Astrocyte of the cerebellum (primary cell): ENCODE results near the gene SYTL4.

ENCODE experiments used
- DNase-seq: peaks from one replicate; pipeline ENCODE4 v3.0.0-alpha.2; 2011; ENCODE audit warnings: low read depth
- H3K4me3 ChIP-seq: 2 replicates; pipeline ENCODE4 v1.5.1; 2011; ENCODE audit warnings: mild to moderate bottlenecking, low read depth, low read length, moderate library complexity
- in situ Hi-C: cut with HindIII; loops from 2 replicates; pipeline ENCODE4 v1.10.0; 2017; ENCODE audit warnings: low sequenced_read_pairs
- TF ChIP-seq, protein P1 (sequence below): IDR thresholded peaks from 2 replicates; pipeline ENCODE4 v1.5.1; 2012; ENCODE audit warnings: low read length, low read depth, moderate library complexity, mild to moderate bottlenecking; ENCODE audit errors: missing control alignments

SYTL4 gene

DNA sequence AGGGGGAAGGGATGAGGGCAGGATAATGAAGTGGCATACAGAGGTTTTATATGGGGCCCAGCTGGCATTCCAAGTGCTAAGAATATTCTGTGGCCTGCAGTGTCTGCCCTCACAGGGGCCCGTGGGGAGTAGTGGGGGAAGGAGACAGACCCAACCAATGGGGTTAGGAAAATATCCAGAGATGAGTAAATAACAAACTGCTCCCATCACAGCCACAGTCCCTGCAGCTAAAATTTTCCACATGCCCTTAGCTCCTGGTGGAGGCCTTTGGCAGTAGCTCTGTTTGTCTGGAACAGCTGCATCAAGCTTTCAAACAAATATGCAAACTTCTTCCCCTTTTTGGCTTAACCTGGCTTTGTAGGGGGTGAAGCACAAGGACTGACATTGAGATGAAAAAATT is 84.8 kb downstream of the SYTL4 start:
- in situ Hi-C loops = no loop called here
- TF ChIP-seq, protein P1, sequence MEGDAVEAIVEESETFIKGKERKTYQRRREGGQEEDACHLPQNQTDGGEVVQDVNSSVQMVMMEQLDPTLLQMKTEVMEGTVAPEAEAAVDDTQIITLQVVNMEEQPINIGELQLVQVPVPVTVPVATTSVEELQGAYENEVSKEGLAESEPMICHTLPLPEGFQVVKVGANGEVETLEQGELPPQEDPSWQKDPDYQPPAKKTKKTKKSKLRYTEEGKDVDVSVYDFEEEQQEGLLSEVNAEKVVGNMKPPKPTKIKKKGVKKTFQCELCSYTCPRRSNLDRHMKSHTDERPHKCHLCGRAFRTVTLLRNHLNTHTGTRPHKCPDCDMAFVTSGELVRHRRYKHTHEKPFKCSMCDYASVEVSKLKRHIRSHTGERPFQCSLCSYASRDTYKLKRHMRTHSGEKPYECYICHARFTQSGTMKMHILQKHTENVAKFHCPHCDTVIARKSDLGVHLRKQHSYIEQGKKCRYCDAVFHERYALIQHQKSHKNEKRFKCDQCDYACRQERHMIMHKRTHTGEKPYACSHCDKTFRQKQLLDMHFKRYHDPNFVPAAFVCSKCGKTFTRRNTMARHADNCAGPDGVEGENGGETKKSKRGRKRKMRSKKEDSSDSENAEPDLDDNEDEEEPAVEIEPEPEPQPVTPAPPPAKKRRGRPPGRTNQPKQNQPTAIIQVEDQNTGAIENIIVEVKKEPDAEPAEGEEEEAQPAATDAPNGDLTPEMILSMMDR = peak; percentile 11
- DNase-seq = no peak
- H3K4me3 ChIP-seq = no peak overlapping the region

DNA sequence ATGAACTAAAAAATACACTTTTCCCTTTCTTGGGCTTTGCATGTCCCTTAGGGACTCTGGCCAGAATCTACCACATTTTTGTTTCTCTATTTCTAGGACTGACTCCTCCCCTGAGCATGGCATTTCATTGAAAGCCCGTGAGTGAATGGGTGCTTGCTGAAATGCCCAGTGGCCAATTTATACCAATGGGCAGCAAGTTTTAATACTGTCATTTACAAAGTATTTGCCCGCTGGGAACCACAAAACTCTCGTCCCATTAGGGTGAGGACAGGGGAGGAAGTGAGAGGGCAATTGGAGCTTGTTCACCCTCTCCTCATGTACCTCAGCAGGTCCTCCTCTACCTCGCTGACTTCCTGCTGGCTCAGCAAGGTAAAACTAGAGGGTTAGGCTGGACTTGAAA is 86.8 kb downstream of the SYTL4 start:
- peak overlapping the region; percentile 3 for H3K4me3 ChIP-seq
- in situ Hi-C loops = no loop called here
- no peak for DNase-seq
- TF ChIP-seq, protein P1 = no peak

DNA sequence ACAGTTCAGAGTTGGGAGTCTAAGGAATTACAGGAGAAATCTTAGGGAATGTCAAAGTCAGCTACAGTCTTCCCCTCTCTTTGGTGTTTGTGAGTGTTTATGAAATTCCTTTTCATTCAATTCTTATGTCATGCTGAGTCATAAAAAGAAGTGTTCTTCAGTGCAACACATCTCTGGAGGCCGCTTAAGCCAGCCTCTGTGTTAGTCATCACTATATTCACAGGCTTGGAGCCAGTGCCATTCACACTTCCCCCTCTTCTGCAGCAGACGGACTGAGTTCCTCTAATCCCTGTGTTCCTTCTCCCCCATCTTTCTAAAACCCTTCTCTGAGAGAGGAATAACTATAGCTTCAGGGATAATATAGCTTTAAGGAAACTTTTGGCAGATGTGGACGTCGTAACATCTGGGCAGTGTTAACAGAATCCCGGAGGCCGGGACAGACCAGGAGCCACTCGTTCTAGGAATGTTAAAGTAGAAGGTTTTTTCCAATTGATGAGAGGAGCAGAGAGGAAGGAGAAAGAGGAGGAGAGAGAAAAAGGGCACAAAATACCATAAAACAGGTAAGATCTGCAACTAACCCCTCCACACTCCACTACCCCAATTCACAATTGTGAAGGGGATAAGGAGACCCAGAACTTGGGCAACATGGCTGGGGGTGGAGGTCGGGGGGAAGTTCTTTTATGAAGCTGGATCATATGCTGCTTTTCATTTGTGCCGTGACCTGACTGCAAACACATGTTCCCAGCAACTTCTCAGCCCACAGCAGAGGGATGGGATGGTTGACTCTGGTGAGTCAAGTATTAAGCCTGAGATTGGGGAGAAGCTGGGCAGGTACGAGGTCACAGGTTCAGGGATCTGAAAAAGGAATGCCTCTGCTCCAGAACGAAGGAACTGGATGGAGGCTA is 87.7 kb downstream of the SYTL4 start, which contains the start of gene SRPX2:
SRPX2 (plus strand) TSS at position 244 of the 905 bp plus-strand sequence. CDS start 2,124 bp downstream, outside the sequence.
- in situ Hi-C loops = no loop called here
- peak; percentile 65 for DNase-seq
- TF ChIP-seq, protein P1 = no peak
- H3K4me3 ChIP-seq = peak within 1 kb of the TSS; percentile 27

DNA sequence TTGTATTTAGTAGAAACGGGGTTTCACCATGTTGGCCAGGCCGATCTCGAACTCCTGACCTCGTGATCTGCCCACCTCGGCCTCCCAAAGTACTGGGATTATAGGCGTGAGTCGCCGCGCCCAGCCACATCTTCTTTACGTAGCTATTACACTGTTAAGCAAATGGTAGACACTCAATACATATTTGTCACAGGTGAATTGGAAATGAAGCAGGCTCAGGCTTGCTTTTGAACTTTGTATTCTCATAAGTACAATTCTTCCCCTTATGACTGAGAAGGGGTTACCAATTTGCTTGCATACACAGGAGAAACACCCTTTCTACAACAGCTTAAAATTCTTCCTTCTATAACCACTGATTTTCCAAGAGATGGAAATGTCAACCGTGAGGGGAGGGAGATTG is 88.7 kb downstream of the SYTL4 start:
- TF ChIP-seq, protein P1 = no peak
- no peak overlapping the region for H3K4me3 ChIP-seq
- in situ Hi-C loops = no loop called here
- DNase-seq = no peak

DNA sequence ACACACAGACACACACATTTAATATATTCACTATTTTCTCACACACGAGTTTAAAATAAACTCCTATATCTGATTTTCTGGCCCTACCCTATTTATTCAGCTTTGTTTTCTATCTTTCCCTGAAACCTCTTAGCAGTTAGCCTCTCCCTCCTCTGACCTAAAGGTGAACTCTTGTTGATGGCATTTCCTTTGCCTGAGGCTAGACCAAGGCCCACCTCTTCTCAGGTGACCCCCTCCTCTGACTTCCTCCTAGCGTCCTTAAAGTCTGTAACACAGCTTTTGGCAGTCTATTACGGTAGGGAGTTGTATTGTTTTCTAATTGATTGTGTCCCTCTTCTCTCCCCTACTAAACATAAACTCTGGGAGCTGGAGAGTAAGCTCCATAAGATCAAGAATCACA is 89.6 kb downstream of the SYTL4 start:
- TF ChIP-seq, protein P1 = no peak
- no peak overlapping the region for H3K4me3 ChIP-seq
- no peak for DNase-seq
- in situ Hi-C loops = no loop called here

DNA sequence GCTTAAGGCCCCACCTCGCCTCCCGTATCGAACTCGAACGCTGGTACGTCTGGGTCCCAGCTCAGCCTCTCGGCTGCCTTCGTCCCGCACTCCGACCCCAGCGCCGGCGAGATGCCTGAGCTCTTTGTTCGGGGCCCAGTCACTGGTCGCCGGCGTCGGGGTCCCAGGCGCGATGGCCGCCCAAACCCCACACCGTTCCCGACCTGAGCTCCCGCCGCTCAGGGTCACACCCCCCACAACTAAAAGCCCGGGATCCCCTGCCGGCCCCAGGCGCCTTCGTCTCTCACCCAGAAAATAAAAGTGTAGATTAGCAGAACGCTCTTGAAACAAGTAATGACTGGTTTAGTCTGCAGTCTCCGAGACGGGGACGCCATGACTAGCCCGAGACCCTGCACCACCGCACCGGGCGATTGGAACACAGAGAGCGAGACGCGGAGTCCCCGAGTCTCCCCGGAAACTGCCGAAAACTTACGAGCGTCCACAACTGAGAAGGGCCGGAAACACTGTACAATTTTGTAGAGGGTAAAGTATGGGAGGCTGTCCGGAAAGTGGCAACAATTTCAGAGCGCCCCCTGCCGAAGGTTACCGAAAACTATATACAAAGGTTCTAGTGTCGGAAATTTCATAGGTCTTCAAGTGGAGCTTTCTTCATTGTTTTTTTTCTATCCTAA is 95.5 kb downstream of the SYTL4 start, which contains the start of gene TSPAN6:
TSPAN6 (minus strand) TSS at position 486 of the 671 bp plus-strand sequence; CDS start at position 374, 112 bp downstream.
- TF ChIP-seq, protein P1 = peak; percentile 53
- peak; percentile 74 for DNase-seq
- H3K4me3 ChIP-seq = peak within 1 kb of the TSS; percentile 54
- in situ Hi-C loops = loop anchor here (5.0 kb wide), 1 partner anchor 41 kb away; no protein-coding TSS in a partner anchor
